Pons (tissue), 1 donor: Measurements from ENCODE around the gene PHYKPL.

Experiments
- DNase-seq: peaks from one replicate; pipeline ENCODE4 v3.0.0-alpha.2; 2016; ENCODE audit warnings: low spot score

Gene PHYKPL

DNA sequence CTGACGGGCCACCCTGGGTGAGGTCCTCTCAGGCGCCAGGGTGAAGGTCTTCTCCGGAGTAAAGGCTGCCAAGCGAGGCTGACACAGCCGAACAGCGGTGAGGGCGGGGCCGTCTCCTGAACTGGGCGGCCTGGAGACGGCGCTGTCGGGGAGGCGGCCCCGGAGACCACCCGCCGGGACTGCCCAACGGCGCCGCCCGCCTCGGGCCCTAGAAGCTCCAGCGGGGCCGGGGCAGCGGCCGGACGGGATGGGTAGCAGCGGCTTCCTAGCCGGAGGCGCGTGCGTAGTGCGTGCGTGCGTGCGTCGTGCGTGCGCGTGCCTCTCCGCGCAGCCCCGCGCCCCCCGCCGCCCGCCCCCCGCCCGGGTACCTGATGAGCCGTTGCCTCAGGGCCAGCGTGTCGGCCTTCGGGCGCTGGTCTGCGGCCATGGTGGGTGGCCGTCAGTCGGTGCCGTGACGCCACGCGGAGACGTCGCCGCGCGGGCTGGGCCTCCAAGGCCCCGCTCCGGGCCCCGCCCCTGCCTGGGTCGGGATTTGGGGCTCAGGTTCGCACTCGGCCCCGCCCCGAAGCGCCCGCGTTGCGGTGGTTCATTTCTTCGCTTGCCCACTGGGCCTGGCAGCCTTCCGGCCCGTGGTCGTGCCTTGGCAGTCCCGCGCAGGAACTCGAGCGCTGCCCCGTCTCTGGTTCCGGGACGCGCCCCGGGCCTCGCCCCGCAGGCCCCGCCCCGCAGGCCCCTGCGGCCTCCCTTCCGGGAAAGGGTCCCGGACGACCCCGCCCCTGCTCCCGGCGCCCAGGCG lies at the start of gene PHYKPL:
Gene PHYKPL, minus strand, starts transcription at position 679 of the 796 bp plus-strand sequence. Its CDS starts 252 bp downstream, at position 427.
- DNase-seq: peak; percentile 43

- no peak for DNase-seq
These were observed 49.8 kb upstream of the PHYKPL start for GRCh38 chr5:178282391-178282790.

GRCh38 chr5:178281331-178281730 lies 48.7 kb upstream of the PHYKPL start:
- DNase-seq: no peak

DNA sequence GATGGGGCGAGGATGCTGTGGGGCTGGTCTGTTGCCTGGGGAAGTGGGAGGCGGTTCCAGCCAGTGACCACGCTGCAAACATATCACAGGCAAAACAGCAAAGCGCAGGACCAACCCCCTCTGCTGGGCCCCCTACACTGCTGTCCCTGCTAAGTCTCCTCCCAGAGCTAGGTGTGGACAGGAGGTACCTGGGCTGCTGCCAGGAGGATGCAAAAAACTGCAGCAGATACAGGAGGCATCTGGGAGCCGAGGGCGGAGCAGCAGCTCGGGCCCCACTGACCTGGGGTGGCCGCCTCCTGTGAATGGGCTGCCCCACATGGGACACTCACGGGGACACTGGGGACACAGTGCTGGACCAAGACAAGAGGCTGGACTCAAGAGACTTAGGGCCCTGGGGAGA lies 48.0 kb upstream of the PHYKPL start:
- no peak for DNase-seq

GRCh38 chr5:178279723-178280438 lies 47.3 kb upstream of the PHYKPL start:
- DNase-seq: peak; percentile 82

DNA sequence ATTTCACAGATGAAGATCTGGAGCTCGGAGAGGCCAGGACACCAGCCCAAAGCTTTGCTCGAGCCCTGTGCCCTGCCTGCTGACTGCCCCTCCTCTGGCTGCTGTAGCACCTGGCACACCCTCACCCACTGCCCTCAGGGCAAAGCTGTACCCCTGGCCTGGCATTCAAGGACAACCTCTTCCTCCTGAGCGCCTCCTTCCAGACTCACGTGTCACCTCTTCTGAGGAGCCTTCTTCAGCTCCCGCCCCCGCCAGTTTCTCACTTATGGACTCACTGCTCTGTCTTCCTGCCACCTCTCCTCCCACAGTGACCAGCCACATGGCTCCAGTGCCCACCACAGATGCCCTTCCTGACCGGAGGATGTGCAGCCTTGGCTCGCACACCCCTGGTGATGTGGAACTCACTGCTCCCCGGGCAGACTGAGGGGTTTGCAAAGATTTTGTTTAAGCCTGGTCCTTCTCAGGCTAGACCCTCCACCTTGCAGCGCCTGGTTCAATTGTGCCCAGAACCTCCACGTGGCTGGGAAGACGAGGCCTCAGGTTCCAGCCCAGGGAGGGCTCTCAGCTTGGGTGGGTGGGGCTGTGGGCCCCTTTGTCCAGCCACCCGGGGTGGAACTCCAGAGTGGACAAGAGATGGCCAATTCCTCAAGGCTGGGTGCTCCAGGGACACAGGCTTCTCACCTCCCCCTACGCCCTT lies 46.6 kb upstream of the PHYKPL start:
- no peak for DNase-seq

DNA sequence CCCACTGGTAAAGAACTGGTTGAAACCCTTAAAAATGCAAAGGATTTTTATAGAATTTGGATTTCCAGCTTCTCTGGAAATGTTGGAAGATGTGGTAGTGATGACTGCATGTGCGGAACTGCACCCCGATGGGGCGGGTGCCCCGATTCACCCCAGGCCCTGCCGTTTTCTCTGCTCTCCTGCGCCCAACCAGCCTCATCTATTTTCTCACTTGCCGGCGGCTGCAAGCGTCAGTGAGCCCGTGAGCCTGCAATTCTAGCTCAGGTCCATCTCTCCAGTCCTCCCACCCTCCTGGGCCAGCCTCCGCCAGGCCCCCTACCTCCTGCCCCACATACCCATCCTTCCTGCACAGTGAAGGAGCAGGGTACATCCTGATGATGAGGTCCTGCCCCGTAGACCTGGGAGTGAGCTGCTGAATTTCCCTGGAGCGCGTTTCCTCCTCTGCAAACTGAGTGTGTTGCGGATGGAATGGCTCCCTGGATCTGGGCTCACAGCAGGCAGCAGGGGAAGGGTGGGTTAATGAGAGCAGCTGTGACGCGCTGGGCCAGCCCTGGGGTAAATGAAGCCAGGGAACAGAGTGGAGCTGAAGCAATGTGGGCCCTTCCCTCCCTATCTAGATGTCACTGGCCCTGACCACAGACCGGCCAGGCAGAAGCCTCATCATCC lies 45.9 kb upstream of the PHYKPL start:
- DNase-seq: no peak

GRCh38 chr5:178277866-178278265 lies 45.3 kb upstream of the PHYKPL start:
- no peak for DNase-seq

DNA sequence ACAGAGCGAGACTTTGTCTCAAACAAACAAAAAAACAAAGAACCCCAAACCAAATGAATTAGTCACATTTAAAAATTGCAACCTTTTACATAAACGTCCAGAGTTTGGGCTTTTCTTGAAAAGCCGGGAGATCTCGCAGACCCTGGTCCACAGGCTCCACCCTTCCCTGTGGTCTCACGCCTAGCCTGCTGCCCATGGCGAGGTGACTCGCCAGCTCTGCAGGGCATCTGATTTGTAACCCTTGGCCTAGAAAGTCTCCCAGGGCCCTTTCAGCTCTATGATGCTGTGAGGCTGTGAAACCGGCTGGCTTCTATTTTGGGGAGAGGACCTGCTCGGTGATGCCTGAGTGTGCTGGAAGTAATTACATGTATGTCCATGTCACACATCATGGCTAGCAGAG lies 44.7 kb upstream of the PHYKPL start:
- DNase-seq: no peak

- no peak for DNase-seq
These were observed 42.4 kb upstream of the PHYKPL start for GRCh38 chr5:178274781-178275537.

DNA sequence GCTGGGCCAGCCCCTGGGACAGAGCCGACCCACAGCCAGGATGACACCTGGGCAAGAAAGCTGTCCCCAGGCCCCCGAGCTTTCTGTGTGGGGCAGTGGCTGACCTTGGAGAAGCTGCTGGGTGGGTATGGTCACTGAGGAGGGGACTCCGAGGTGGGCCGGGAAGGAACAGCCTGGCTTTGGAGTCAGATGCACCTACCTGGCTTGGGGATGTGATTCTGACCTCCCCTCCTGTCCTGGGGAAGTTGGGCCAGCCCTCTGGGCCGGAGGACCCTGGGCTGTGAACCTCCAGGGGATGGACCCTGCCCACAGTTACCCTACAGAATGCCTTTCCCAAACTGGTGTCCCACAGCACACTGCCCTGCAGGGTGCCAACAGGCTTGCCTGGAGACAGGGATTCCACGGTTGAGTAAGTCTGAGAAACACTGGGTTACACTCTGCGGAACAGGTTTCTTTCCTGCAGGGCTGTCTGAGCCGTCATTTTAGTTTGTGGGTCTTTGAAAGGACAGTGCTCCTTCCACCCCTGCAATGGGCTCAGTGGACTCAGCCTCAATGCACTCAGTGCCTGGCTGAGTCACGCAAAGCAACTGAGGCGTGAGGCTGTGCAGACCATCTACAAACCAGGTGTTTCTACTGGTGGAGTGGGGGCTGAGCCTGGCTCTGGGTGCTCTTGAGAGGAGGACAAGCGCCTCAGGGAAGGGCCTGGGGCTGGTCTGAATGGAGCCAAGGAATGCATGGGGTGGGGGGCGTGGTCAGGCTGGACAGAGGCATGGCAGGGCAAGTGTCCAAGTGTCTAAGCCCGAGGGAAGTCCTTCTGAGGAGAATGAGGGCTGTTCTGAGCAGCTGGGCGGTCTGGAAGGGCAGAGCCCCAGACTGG lies 41.3 kb upstream of the PHYKPL start:
- DNase-seq: no peak

DNA sequence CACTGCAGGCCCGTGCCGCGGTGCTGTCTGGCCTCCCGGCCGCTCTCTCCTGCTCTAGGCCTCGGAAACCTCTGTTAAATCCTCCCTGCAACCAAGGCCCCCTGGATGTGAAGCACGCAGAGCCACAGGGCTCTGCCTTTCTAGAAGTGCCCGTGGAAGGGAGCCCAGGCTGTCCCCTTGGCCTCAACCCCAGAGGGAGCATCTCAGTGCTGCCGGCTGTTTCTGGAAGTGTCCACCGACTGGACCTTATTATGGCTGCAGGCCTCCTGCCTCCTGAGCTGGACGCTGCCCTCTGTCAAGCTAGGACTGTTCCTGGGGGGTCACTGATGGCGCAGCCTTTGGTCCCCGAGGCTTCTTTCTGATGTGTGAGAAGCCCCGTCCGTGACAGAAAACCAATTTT lies 40.4 kb upstream of the PHYKPL start:
- DNase-seq: no peak

GRCh38 chr5:178272591-178272990 lies 40.0 kb upstream of the PHYKPL start:
- no peak for DNase-seq

- DNase-seq: no peak
These were observed 39.3 kb upstream of the PHYKPL start for GRCh38 chr5:178271726-178272479.

- no peak for DNase-seq
These were observed 38.6 kb upstream of the PHYKPL start for GRCh38 chr5:178271231-178271630.

DNA sequence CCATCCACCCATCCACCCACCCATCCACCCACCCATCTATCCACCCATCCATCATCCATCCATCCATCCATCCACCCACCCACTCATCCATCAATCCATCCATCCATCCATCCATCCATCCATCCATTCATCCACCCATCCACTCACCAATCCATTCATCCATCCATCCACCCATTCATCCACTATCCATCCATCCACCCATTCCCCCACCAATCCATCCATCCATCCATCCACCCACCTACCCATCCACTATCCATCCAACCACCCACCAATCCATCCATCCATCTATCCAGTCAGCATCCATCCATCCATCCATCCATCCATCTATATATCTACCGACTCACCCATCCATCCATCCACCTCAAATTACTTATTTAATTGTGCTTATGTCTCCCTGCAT lies 36.9 kb upstream of the PHYKPL start:
- no peak for DNase-seq

DNA sequence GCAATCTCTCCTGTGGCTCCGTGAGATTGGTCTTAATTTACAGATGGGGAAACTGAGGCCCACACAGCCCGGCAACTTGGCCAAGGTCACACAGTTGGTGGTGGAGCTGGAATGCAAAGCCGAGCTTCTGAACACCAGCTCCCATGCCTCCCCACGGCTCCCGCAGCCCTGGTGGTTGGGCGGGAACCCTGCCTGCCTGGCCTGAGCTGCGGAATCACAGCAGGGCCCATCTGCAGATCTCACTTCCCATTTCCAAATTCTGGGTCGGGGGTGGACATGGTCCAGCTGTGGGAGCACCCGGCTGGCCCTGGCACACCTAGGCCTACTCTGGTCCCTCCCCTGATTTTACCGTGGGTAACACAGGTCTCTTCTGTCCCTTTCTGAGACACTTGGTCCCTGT lies 35.3 kb upstream of the PHYKPL start:
- no peak for DNase-seq

GRCh38 chr5:178267245-178267644 lies 34.6 kb upstream of the PHYKPL start:
- DNase-seq: no peak

- DNase-seq: no peak
These were observed 34.0 kb upstream of the PHYKPL start for GRCh38 chr5:178266581-178266980.

GRCh38 chr5:178265746-178266145 lies 33.1 kb upstream of the PHYKPL start:
- no peak for DNase-seq
